T-helper 2 cell treated with Interferon-gamma antibody and Interleukin-4, amounts not matched to agents 5 μg/mL and 100 μg/mL, for 36 hours (primary cell): Measurements from ENCODE around the gene CRLF3.
"Not testable (repeated sequence)": the region's sequence is repeated elsewhere in the genome, so short reads cannot be mapped to it uniquely, and the experiment has no call there.

Experiments used
- DNase-seq: peaks from one replicate; pipeline ENCODE4 v3.0.0; 2021; ENCODE audit warnings: low spot score
- H3K27ac Mint-ChIP-seq: one replicate; pipeline ENCODE4 v1.8.0; 2021; ENCODE audit warnings: mild to moderate bottlenecking, mixed read lengths
- H3K27me3 Mint-ChIP-seq: one replicate; pipeline ENCODE4 v1.8.0; 2021; ENCODE audit warnings: low read depth, mixed read lengths
- H3K36me3 Mint-ChIP-seq: one replicate; pipeline ENCODE4 v1.8.0; 2021; ENCODE audit warnings: low read depth, mixed read lengths
- H3K4me1 Mint-ChIP-seq: one replicate; pipeline ENCODE4 v1.8.0; 2021; ENCODE audit warnings: low read depth, mixed read lengths
- H3K4me3 Mint-ChIP-seq: one replicate; pipeline ENCODE4 v1.8.0; 2022; ENCODE audit warnings: mild to moderate bottlenecking, moderate library complexity, mixed read lengths
- H3K9me3 Mint-ChIP-seq: one replicate; pipeline ENCODE4 v1.8.0; 2021; ENCODE audit warnings: mixed read lengths

CRLF3 gene

DNA sequence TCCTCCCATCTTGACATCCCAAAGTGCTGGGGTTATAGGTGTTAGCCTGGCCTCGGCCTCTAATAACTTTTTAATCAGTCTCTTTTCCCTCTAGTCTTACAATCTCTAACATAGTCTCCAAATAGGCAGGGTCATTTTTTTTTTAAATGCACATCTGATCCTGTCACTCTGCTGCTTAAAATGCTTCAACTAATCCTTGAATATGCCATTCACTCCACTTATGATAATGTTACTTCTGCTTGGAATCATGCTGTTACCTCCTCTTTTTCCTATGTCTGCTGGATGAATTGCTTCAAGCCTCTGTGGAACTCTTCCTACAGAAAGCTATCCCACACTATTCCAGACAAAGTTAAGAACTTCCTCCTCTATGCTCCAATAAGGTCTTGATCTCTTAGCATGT lies 22.8 kb downstream of the CRLF3 start:
- Mint-ChIP-seq H3K27me3 (no peaks in the 10 kb centered on the region), H3K27ac (no peak overlapping the region), H3K4me1 (peaks cover 15% of the 10 kb centered on the region), H3K9me3 (no peaks in the 10 kb centered on the region), H3K36me3 (peaks cover 56% of the 10 kb centered on the region), H3K4me3 (no peak overlapping the region)
- DNase-seq = no peak

DNA sequence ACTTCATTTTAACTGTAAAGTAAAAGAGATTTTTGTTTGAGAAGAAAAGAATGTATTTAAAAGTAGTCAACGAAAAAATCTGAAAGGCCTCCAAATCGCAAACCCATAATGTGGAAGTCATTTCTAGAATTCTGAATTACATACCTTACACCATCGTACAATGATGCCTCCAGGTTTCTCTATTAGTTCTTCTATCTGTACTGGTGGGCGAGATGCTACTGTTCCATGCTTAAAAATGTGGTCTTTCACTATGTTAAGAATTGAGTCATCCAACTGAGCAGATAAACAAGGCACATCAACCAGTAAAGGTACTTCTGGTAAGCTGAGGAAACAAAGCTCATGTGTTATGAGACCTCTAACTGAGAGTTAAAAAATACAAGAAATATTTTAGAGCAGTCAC lies 28.5 kb downstream of the CRLF3 start:
- Mint-ChIP-seq H3K27ac (peak overlapping the region; percentile 65), H3K4me3 (no peak overlapping the region), H3K4me1 (peaks cover 10% of the 10 kb centered on the region), H3K27me3 (no peaks in the 10 kb centered on the region), H3K9me3 (no peaks in the 10 kb centered on the region), H3K36me3 (peaks cover 59% of the 10 kb centered on the region)
- no peak for DNase-seq

DNA sequence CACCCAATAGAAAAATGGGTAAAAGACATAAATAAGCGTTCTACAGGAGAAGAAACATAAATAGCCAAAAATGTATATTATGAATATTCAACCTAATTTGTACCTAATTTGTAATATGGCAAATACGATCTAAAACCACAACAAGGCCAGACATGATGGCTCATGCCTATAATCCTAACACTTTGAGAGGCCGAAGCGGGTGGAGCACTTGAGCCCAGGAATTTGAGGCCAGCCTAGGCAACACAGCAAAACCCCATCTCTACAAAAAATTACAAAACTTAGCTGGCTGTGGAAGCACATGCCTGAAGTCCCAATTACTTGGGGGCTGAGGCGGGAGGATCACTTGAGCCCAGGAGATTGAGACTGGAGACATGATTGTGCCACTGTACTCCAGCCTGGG lies 30.1 kb downstream of the CRLF3 start:
- Mint-ChIP-seq H3K4me1 (peaks cover 18% of the 10 kb centered on the region), H3K36me3 (peaks cover 62% of the 10 kb centered on the region), H3K27ac (no peak overlapping the region), H3K27me3 (no peaks in the 10 kb centered on the region), H3K9me3 (no peaks in the 10 kb centered on the region), H3K4me3 (no peak overlapping the region)
- DNase-seq = no peak

GRCh38 chr17:30793282-30793977 lies 31.1 kb downstream of the CRLF3 start:
- Mint-ChIP-seq H3K27ac (no peak overlapping the region), H3K27me3 (no peaks in the 10 kb centered on the region), H3K9me3 (no peaks in the 10 kb centered on the region), H3K4me3 (no peak overlapping the region), H3K36me3 (peaks cover 68% of the 10 kb centered on the region), H3K4me1 (peaks cover 23% of the 10 kb centered on the region)
- no peak for DNase-seq

- Mint-ChIP-seq H3K4me3 (peak overlapping the region; percentile 30), H3K36me3 (peaks cover 58% of the 10 kb centered on the region), H3K4me1 (peaks cover 15% of the 10 kb centered on the region), H3K27me3 (no peaks in the 10 kb centered on the region), H3K27ac (peak overlapping the region; percentile 45), H3K9me3 (no peaks in the 10 kb centered on the region)
- no peak for DNase-seq
These were observed 34.2 kb downstream of the CRLF3 start for GRCh38 chr17:30790279-30790678.

DNA sequence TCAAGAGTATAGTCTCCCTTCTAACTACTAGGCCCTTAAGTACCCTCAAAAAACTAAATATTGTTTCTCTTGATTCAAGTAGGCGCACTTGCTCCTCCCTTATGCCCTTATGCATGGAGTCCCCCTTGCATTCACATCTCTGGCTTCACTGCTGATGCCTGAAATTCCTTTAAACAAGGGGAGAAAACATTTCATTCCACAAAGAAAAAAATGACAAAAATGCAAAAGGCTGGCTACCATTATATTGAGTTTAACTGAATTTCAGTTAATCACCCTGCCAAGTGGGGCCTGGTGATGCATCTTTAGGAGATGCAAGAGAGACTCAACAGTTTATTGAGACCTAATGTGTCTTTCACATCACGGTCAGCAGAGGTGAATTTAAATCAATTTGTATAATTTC lies 35.6 kb downstream of the CRLF3 start:
- peaks cover 56% of the 10 kb centered on the region for H3K36me3 Mint-ChIP-seq
- H3K27me3 Mint-ChIP-seq = no peaks in the 10 kb centered on the region
- H3K4me3 Mint-ChIP-seq = no peak overlapping the region
- no peaks in the 10 kb centered on the region for H3K9me3 Mint-ChIP-seq
- H3K27ac Mint-ChIP-seq = peak overlapping the region; percentile 84
- H3K4me1 Mint-ChIP-seq = peaks cover 15% of the 10 kb centered on the region
- DNase-seq = no peak

- no peaks in the 10 kb centered on the region for H3K27me3 Mint-ChIP-seq
- H3K36me3 Mint-ChIP-seq = peaks cover 34% of the 10 kb centered on the region
- no peak for DNase-seq
- peaks cover 6% of the 10 kb centered on the region for H3K4me1 Mint-ChIP-seq
- H3K9me3 Mint-ChIP-seq = no peaks in the 10 kb centered on the region
- H3K4me3 Mint-ChIP-seq = no peak overlapping the region
- H3K27ac Mint-ChIP-seq = peak overlapping the region; percentile 55
These were observed 42.3 kb downstream of the CRLF3 start for GRCh38 chr17:30782206-30782605.

- Mint-ChIP-seq H3K36me3 (peaks cover 31% of the 10 kb centered on the region), H3K9me3 (no peaks in the 10 kb centered on the region), H3K4me3 (peak overlapping the region; percentile 7), H3K27me3 (no peaks in the 10 kb centered on the region), H3K4me1 (peaks cover 6% of the 10 kb centered on the region), H3K27ac (peak overlapping the region; percentile 80)
- DNase-seq = peak; percentile 32
These were observed 44.1 kb downstream of the CRLF3 start for GRCh38 chr17:30780343-30780742.

DNA sequence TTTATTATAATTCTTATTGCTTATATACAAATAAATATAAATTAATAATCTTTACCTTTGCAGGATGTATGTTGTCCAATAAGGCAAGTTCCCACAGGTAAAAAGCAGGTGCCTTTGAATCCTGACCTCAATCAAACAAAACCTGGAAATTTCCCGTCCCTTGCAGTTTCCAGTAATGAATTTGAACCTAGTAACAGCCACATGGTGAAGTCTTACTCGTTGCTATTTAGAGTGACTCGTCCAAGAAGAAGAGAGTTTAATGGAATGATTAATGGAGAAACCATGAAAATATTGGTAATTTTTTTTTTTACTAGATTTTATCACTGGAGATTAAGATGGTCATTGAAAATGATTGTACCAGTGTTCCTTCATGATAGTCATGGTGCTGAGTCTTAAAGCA lies 55.7 kb downstream of the CRLF3 start:
- not testable (repeated sequence) for H3K27ac Mint-ChIP-seq, H3K27me3 Mint-ChIP-seq, H3K4me1 Mint-ChIP-seq, DNase-seq, H3K4me3 Mint-ChIP-seq, H3K9me3 Mint-ChIP-seq
- peaks cover 24% of the 10 kb centered on the region for H3K36me3 Mint-ChIP-seq

GRCh38 chr17:30767641-30768404 lies 56.7 kb downstream of the CRLF3 start:
- H3K4me1 Mint-ChIP-seq, H3K9me3 Mint-ChIP-seq, H3K27ac Mint-ChIP-seq, H3K4me3 Mint-ChIP-seq, H3K27me3 Mint-ChIP-seq, DNase-seq: not testable (repeated sequence)
- peaks cover 19% of the 10 kb centered on the region for H3K36me3 Mint-ChIP-seq

DNA sequence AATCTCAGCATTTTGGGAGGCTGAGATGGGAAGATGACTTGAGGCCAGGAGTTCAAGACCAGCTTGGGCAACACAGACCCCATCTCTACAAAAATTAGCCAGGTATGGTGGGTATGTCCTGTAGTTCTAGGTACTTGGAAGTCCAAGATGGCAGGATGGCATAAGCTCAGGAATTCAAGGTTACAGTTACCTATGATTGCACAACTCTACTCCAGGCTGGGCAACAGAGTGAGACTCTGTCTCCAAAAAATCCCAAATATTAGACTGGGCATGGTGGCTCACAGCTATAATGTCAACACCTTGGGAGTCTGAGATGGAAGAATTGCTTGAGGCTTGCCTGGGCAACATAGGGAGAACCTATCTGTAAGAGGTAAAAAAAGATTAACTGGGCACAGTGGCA lies 63.4 kb downstream of the CRLF3 start:
- Mint-ChIP-seq H3K9me3 (no peaks in the 10 kb centered on the region), H3K27me3 (no peaks in the 10 kb centered on the region), H3K4me1 (peaks cover 3% of the 10 kb centered on the region), H3K4me3 (no peak overlapping the region), H3K36me3 (peaks cover 13% of the 10 kb centered on the region), H3K27ac (no peak overlapping the region)
- DNase-seq = no peak

GRCh38 chr17:30753291-30753690 lies 71.2 kb downstream of the CRLF3 start:
- H3K27me3 Mint-ChIP-seq, DNase-seq, H3K4me1 Mint-ChIP-seq, H3K27ac Mint-ChIP-seq, H3K4me3 Mint-ChIP-seq, H3K9me3 Mint-ChIP-seq: not testable (repeated sequence)
- peaks cover 27% of the 10 kb centered on the region for H3K36me3 Mint-ChIP-seq

DNA sequence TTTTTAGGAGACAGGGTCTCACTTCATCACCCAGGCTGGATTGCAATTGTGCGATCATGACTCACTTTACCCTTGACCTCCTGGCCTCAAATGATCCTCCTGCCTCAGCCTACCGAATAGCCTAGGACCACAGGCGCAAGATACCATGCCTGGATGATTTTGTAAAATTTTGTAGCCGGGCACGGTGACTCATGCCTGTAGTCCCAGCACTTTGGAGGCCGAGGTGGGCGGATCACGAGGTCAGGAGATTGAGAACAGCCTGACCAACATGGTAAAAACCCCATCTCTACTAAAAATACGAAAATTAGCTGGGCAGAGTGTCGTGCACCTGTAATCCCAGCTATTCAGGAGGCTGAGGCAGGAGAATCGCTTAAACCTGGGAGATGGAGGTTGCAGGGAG lies 73.5 kb downstream of the CRLF3 start:
- H3K4me1 Mint-ChIP-seq, H3K27ac Mint-ChIP-seq, H3K9me3 Mint-ChIP-seq, H3K27me3 Mint-ChIP-seq, DNase-seq, H3K4me3 Mint-ChIP-seq: not testable (repeated sequence)
- peaks cover 32% of the 10 kb centered on the region for H3K36me3 Mint-ChIP-seq

DNA sequence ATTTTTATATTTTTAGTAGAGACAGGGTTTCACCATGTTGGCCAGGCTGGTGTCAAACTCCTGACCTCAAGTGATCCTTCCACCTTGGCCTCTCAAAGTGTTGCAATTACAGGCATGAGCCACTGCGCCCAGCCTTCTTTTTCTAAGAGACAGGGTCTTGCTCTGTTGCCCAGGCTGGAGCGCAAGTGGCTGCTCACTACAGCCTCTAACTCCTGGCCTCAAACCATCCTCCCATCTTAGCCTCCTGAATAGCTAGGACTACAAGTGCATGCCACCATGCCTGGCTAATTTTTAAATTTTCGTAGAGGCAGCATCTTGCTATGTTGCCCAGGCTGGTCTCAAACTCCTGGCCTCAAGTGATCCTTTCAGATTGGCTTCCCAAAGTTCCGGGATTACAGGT lies 76.9 kb downstream of the CRLF3 start:
- H3K4me3 Mint-ChIP-seq, H3K27me3 Mint-ChIP-seq, H3K27ac Mint-ChIP-seq, DNase-seq, H3K9me3 Mint-ChIP-seq, H3K4me1 Mint-ChIP-seq: not testable (repeated sequence)
- H3K36me3 Mint-ChIP-seq = peaks cover 26% of the 10 kb centered on the region
